Keratinocyte (primary cell): Measurements from ENCODE around the gene CDX2. TPM values are rescaled to one million over a fixed set of nuclear protein-coding genes. Genes with fewer than 3 reads are reported as not detected.

Source experiments
- DNase-seq: peaks from one replicate; pipeline ENCODE4 v3.0.0-alpha.2; 2011; ENCODE audit warnings: low read depth, missing footprints, low spot score
- FAIRE-seq: peaks from 2 replicates; lab custom pipeline; 2011; peaks lifted over from hg19 to GRCh38; lab: Jason Lieb, UNC
- H2AFZ ChIP-seq: 2 replicates; pipeline ENCODE4 v1.6.0; 2012; ENCODE audit warnings: low read length, control low read depth, inconsistent platforms; ENCODE audit not compliant: control insufficient read depth
- H3K27ac ChIP-seq: 2 replicates; pipeline ENCODE4 v1.5.1; 2011; ENCODE audit warnings: low read length; ENCODE audit not compliant: control insufficient read depth, insufficient read depth
- H3K27me3 ChIP-seq: 3 replicates; pipeline ENCODE4 v1.6.0; 2011; ENCODE audit warnings: low read length; ENCODE audit not compliant: control insufficient read depth, insufficient read depth; ENCODE audit errors: extremely low read depth
- H3K36me3 ChIP-seq, 2 experiments: 2 replicates in 1 of 2; 3 replicates in 1 of 2; pipeline ENCODE4 v1.5.1; 2011; ENCODE audit warnings: low read length in 2 of 2, mild to moderate bottlenecking in 1 of 2; ENCODE audit not compliant: control insufficient read depth in 2 of 2, insufficient read depth in 2 of 2; ENCODE audit errors: extremely low read depth in 1 of 2
- H3K4me1 ChIP-seq: 3 replicates; pipeline ENCODE4 v1.5.1; 2011; ENCODE audit warnings: low read length; ENCODE audit not compliant: control insufficient read depth, insufficient read depth; ENCODE audit errors: extremely low read depth
- H3K4me2 ChIP-seq: 3 replicates; pipeline ENCODE4 v1.6.0; 2011; ENCODE audit warnings: low read depth, low read length; ENCODE audit not compliant: control insufficient read depth, insufficient read depth; ENCODE audit errors: extremely low read depth
- H3K4me3 ChIP-seq, 3 experiments: fragments of 200-600 bp in 1 of 3; sonication (generic) in 1 of 3; 2 replicates in 2 of 3; 3 replicates in 1 of 3; pipeline ENCODE4 v1.5.1; 2011 to 2016; ENCODE audit warnings: low read length in 3 of 3, mild to moderate bottlenecking in 3 of 3, control low read depth in 2 of 3, inconsistent platforms in 1 of 3, low read depth in 1 of 3, mixed read lengths in 1 of 3, mixed run types in 1 of 3, moderate library complexity in 1 of 3; ENCODE audit not compliant: control insufficient read depth in 2 of 3, insufficient read depth in 2 of 3; ENCODE audit errors: extremely low read depth in 1 of 3
- H3K79me2 ChIP-seq: 2 replicates; pipeline ENCODE4 v1.6.0; 2012; ENCODE audit warnings: low read length; ENCODE audit not compliant: control insufficient read depth, insufficient read depth
- H3K9ac ChIP-seq: 3 replicates; pipeline ENCODE4 v1.6.0; 2011; ENCODE audit warnings: low read length; ENCODE audit not compliant: control insufficient read depth, insufficient read depth; ENCODE audit errors: extremely low read depth
- H3K9me1 ChIP-seq: 3 replicates; pipeline ENCODE4 v1.6.0; 2011; ENCODE audit warnings: low read length; ENCODE audit not compliant: control insufficient read depth, insufficient read depth; ENCODE audit errors: extremely low read depth
- H3K9me3 ChIP-seq: 2 replicates; pipeline ENCODE4 v1.5.1; 2012; ENCODE audit warnings: low read depth, low read length; ENCODE audit not compliant: control insufficient read depth
- H4K20me1 ChIP-seq: 3 replicates; pipeline ENCODE4 v1.6.0; 2011; ENCODE audit warnings: low read length; ENCODE audit not compliant: control insufficient read depth, insufficient read depth; ENCODE audit errors: extremely low read depth
- EZH2 ChIP-seq: IDR thresholded peaks from one replicate; pipeline ENCODE4 v1.6.1; 2012; ENCODE audit warnings: inconsistent platforms, mild to moderate bottlenecking, low read length, moderate library complexity
- dilution Hi-C: fragments of 300-500 bp; cut with MboI; formaldehyde crosslinking; loops from one replicate; pipeline ENCODE4 v1.7.0; 2020; ENCODE audit warnings: low sequenced_read_pairs; ENCODE audit not compliant: extremely low pct_ligation_motif_present
- polyA plus RNA-seq, 5 experiments: library from polyadenylated mRNA; depleted of rRNA in 3 of 5; stranded (reverse) in 3 of 5; stranded (forward) in 1 of 5; unstranded in 1 of 5; fragments of >200 nt; gene quantifications; 1 replicate in 1 of 5; 2 replicates in 3 of 5; 3 replicates in 1 of 5; pipeline versions ENCODE4 v1.2.1 to v1.2.3, GENCODE V29; 2011 to 2012; ENCODE audit warnings: missing spikeins in 2 of 5, low read depth in 1 of 5, low replicate concordance in 1 of 5
- TF ChIP-seq, protein P1 (sequence below), 3 experiments: IDR thresholded peaks in 1 of 3; conservative IDR thresholded peaks in 1 of 3; optimal IDR thresholded peaks in 1 of 3; 2 replicates in 2 of 3; 3 replicates in 1 of 3; pipeline versions ENCODE3 to v1.5.1; 2011; ENCODE audit warnings: low read length in 3 of 3, mild to moderate bottlenecking in 3 of 3, moderate library complexity in 2 of 3, control low read depth in 1 of 3, inconsistent platforms in 1 of 3; ENCODE audit not compliant: insufficient read depth in 2 of 3; ENCODE audit errors: extremely low read depth in 1 of 3

Gene CDX2
- polyA plus RNA-seq, 1 donor (not counting 4 experiments of a cell fraction or from before 2014, with no cell fraction given), result not detected

DNA sequence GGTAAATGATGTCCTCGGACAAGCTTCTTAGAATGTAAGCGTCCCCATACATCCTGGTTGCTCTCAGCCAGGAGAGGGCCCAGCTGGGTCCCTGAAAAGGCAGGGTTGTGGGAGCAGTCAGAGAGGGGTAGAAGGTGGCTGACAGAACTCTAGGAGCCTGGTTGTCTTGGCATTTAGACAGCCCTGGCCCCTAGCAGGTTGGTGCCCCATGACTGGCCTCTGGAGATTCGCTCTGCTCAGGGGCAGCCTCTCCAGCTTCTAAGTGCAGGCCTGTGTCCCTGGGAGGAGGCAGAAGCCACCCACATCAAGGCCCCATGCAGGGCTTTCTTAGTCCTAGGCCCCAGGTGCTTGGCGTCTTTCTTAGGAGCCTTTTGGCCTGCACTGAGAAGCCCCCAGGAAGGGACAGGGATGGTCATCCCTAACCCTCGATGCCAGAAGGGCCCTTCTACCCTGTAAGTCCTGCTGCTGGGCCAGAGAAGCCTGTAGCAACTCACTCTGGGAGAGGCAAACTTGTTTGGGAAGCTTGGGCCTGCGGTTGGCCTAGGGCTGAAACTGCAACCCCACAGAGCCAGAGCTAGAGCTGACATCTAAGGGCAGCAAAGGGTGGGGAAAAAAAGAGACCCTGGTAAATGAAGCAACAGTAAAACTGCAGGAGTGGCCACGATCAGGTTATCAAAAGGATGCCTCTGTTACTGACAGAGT, 2.8 kb upstream of the CDX2 start:
- H3K9me3 ChIP-seq, result no peaks in the 10 kb centered on the region
- no peaks in the 10 kb centered on the region for H3K9me1 ChIP-seq
- no peak overlapping the region for H2AFZ ChIP-seq
- DNase-seq, result no peak
- no peak overlapping the region for H3K27ac ChIP-seq
- no peaks in the 10 kb centered on the region for H4K20me1 ChIP-seq
- H3K4me2 ChIP-seq, result no peak overlapping the region
- no peak for TF ChIP-seq EZH2
- TF ChIP-seq, protein P1, sequence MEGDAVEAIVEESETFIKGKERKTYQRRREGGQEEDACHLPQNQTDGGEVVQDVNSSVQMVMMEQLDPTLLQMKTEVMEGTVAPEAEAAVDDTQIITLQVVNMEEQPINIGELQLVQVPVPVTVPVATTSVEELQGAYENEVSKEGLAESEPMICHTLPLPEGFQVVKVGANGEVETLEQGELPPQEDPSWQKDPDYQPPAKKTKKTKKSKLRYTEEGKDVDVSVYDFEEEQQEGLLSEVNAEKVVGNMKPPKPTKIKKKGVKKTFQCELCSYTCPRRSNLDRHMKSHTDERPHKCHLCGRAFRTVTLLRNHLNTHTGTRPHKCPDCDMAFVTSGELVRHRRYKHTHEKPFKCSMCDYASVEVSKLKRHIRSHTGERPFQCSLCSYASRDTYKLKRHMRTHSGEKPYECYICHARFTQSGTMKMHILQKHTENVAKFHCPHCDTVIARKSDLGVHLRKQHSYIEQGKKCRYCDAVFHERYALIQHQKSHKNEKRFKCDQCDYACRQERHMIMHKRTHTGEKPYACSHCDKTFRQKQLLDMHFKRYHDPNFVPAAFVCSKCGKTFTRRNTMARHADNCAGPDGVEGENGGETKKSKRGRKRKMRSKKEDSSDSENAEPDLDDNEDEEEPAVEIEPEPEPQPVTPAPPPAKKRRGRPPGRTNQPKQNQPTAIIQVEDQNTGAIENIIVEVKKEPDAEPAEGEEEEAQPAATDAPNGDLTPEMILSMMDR (optimal IDR thresholded peaks at IDR 0.05 in 1 of 3, IDR thresholded peaks at IDR 0.05 in 1 of 3, conservative IDR thresholded peaks at IDR 0.05 in 1 of 3; ENCODE audit: extremely low read depth in 1 of 3, insufficient read depth in 2 of 3, low read length in 3 of 3), result no peak
- FAIRE-seq, result no peak
- peaks cover 100% of the 10 kb centered on the region for H3K27me3 ChIP-seq
- H3K4me3 ChIP-seq, result no peak overlapping the region
- H3K36me3 ChIP-seq, result no peaks in the 10 kb centered on the region
- dilution Hi-C loops, result loop anchor here (25.0 kb wide), 1 partner anchor 135 kb away; no protein-coding TSS in a partner anchor
- no peaks in the 10 kb centered on the region for H3K79me2 ChIP-seq
- H3K9ac ChIP-seq, result no peak overlapping the region
- peaks cover 2% of the 10 kb centered on the region for H3K4me1 ChIP-seq

DNA sequence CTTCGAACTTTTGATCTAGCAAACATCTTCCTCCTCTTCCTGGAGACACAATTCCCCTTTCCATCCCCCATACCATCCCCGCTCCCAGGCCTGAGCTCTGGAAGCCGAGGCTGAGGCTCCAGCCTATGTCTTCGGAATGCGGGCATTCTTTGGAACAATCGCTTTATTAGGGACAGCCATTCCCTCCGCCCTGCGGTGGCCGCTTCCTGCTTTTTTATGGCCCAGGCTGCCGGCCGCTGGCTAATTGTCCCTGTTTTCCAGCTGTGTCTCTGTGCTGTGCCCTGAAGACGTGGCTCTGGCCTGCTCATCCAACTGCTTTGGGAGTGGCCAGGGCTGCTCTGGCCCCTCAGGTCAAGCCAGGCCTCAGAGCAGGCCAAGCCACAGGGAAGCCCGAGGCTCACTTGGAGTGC, 2.1 kb upstream of the CDX2 start:
- dilution Hi-C loops, result loop anchor here (25.0 kb wide), 1 partner anchor 134 kb away; no protein-coding TSS in a partner anchor
- Histone ChIP-seq H4K20me1 (no peaks in the 10 kb centered on the region), H3K36me3 (no peaks in the 10 kb centered on the region), H3K27me3 (peaks cover 100% of the 10 kb centered on the region), H3K9me3 (no peaks in the 10 kb centered on the region), H3K4me2 (no peak overlapping the region), H3K9me1 (no peaks in the 10 kb centered on the region), H3K4me3 (no peak overlapping the region), H2AFZ (no peak overlapping the region), H3K79me2 (no peaks in the 10 kb centered on the region), H3K4me1 (peaks cover 2% of the 10 kb centered on the region), H3K27ac (no peak overlapping the region), H3K9ac (no peak overlapping the region)
- no peak for FAIRE-seq
- DNase-seq, result no peak
- TF ChIP-seq, protein P1 (optimal IDR thresholded peaks at IDR 0.05 in 1 of 3, IDR thresholded peaks at IDR 0.05 in 1 of 3, conservative IDR thresholded peaks at IDR 0.05 in 1 of 3; ENCODE audit: extremely low read depth in 1 of 3, insufficient read depth in 2 of 3, low read length in 3 of 3), result no peak
- TF ChIP-seq EZH2, result no peak
